Trophoblast cell (in vitro differentiated cells and primary cell): ENCODE data around the gene RNU2-63P.
A peak's percentile ranks its signal among the peaks of the same experiment; 100 is the strongest.
"Not testable (repeated sequence)": the region's sequence is repeated elsewhere in the genome, so short reads cannot be mapped to it uniquely, and the experiment has no call there.

Experiments used
- DNase-seq, 2 donors: peaks; one replicate each; pipeline ENCODE4 v3.0.0-alpha.2; 2016
- H2AFZ ChIP-seq: 2 replicates; pipeline ENCODE4 v1.6.1; 2013; ENCODE audit warnings: low read length, moderate library complexity, mild to moderate bottlenecking; ENCODE audit not compliant: insufficient read depth, poor library complexity
- H2AK5ac ChIP-seq: 2 replicates; pipeline ENCODE4 v1.6.1; 2013; ENCODE audit warnings: mild to moderate bottlenecking, low read length
- H2BK120ac ChIP-seq: 2 replicates; pipeline ENCODE4 v1.6.1; 2013; ENCODE audit warnings: low read length, mild to moderate bottlenecking, moderate library complexity; ENCODE audit not compliant: insufficient read depth, poor library complexity
- H2BK12ac ChIP-seq: 2 replicates; pipeline ENCODE4 v1.6.1; 2013; ENCODE audit warnings: mild to moderate bottlenecking, low read length, moderate library complexity
- H2BK5ac ChIP-seq: 2 replicates; pipeline ENCODE4 v1.6.1; 2013; ENCODE audit warnings: low read length, low read depth, moderate library complexity, mild to moderate bottlenecking; ENCODE audit not compliant: poor library complexity
- H3K14ac ChIP-seq: 2 replicates; pipeline ENCODE4 v1.6.1; 2013; ENCODE audit warnings: mild to moderate bottlenecking, low read length
- H3K18ac ChIP-seq: 2 replicates; pipeline ENCODE4 v1.6.1; 2013; ENCODE audit warnings: mild to moderate bottlenecking, low read length
- H3K23ac ChIP-seq: 2 replicates; pipeline ENCODE4 v1.6.1; 2013; ENCODE audit warnings: low read length
- H3K27ac ChIP-seq: 2 replicates; pipeline ENCODE4 v1.5.1; 2013; ENCODE audit warnings: low read depth, mild to moderate bottlenecking, inconsistent platforms, low read length, moderate library complexity
- H3K27me3 ChIP-seq: 2 replicates; pipeline ENCODE4 v1.6.1; 2013; ENCODE audit warnings: inconsistent platforms, mild to moderate bottlenecking, low read length, moderate library complexity; ENCODE audit not compliant: insufficient read depth
- H3K36me3 ChIP-seq, 2 experiments: 1 replicate in 1 of 2; 2 replicates in 1 of 2; pipeline ENCODE4 v1.6.1; 2013; ENCODE audit warnings: low read length in 2 of 2, mild to moderate bottlenecking in 2 of 2, moderate library complexity in 1 of 2; ENCODE audit not compliant: insufficient read depth in 2 of 2, control insufficient read depth in 1 of 2
- H3K4ac ChIP-seq: 2 replicates; pipeline ENCODE4 v1.6.1; 2013; ENCODE audit warnings: low read depth, mild to moderate bottlenecking, low read length, moderate library complexity
- H3K4me1 ChIP-seq, 2 experiments: 1 replicate in 1 of 2; 2 replicates in 1 of 2; pipeline ENCODE4 v1.6.1; 2013; ENCODE audit warnings: low read length in 2 of 2, mild to moderate bottlenecking in 2 of 2, moderate library complexity in 1 of 2; ENCODE audit not compliant: insufficient read depth in 2 of 2, control insufficient read depth in 1 of 2
- H3K4me2 ChIP-seq: 2 replicates; pipeline ENCODE4 v1.6.1; 2013; ENCODE audit warnings: inconsistent platforms, mild to moderate bottlenecking, low read length, moderate library complexity
- H3K4me3 ChIP-seq: 2 replicates; pipeline ENCODE4 v1.5.1; 2013; ENCODE audit warnings: mild to moderate bottlenecking, low read depth, low read length, inconsistent platforms
- H3K79me1 ChIP-seq: one replicate; pipeline ENCODE4 v1.6.1; 2013; ENCODE audit warnings: low read length
- H3K79me2 ChIP-seq: 2 replicates; pipeline ENCODE4 v1.6.1; 2013; ENCODE audit warnings: low read length, mild to moderate bottlenecking; ENCODE audit not compliant: control insufficient read depth, insufficient read depth, poor library complexity
- H3K9ac ChIP-seq: 2 replicates; pipeline ENCODE4 v1.6.1; 2013; ENCODE audit warnings: mild to moderate bottlenecking, low read length
- H3K9me3 ChIP-seq: 2 replicates; pipeline ENCODE4 v1.6.1; 2013; ENCODE audit warnings: low read depth, mild to moderate bottlenecking, control low read depth, inconsistent platforms, low read length; ENCODE audit not compliant: insufficient read depth
- H4K12ac ChIP-seq: 2 replicates; pipeline ENCODE4 v1.6.1; 2013; ENCODE audit warnings: low read depth, mild to moderate bottlenecking, low read length, moderate library complexity
- H4K8ac ChIP-seq: 2 replicates; pipeline ENCODE4 v1.6.1; 2013; ENCODE audit warnings: low read depth, mild to moderate bottlenecking, low read length, moderate library complexity
- H4K91ac ChIP-seq: one replicate; pipeline ENCODE4 v1.6.1; 2013; ENCODE audit warnings: low read depth, mild to moderate bottlenecking, low read length, moderate library complexity
- WGBS: extraction: QIAGEN DNeasy Blood & Tissue Kit; methylation state at CpG from one replicate; pipeline ENCODE4 v1.1.7; 2013; ENCODE audit warnings: missing lambda C conversion rate; ENCODE audit not compliant: insufficient read length, insufficient coverage; ENCODE audit errors: extremely low coverage; 5-methylcytosine and 5-hydroxymethylcytosine counted together

Gene RNU2-63P

GRCh38 chr2:88003074-88003755 is 13.1 kb downstream of the RNU2-63P start:
- Histone ChIP-seq H3K9ac (no peak overlapping the region), H3K23ac (no peak overlapping the region), H2AFZ (peak overlapping the region; percentile 23), H3K27me3 (no peaks in the 10 kb centered on the region), H4K91ac (no peak overlapping the region), H3K27ac (no peak overlapping the region), H3K4me2 (peak overlapping the region; percentile 14), H3K14ac (peak overlapping the region; percentile 83), H2BK12ac (peak overlapping the region; percentile 79), H3K4me1 (peaks cover 0 to 2% of the 10 kb centered on the region in 2 experiments), H4K12ac (no peak overlapping the region), H2BK5ac (no peak overlapping the region), H3K36me3 (no peaks in the 10 kb centered on the region), H4K8ac (peak overlapping the region; percentile 57), H3K79me1 (no peaks in the 10 kb centered on the region), H3K4ac (no peak overlapping the region), H3K4me3 (no peak overlapping the region), H3K18ac (no peak overlapping the region), H3K79me2 (no peaks in the 10 kb centered on the region), H3K9me3 (no peaks in the 10 kb centered on the region), H2AK5ac (no peak overlapping the region), H2BK120ac (peak overlapping the region; percentile 17)
- no CpG with 5 or more reads among the region's 34 CpGs for WGBS
- DNase-seq: no peak

- Histone ChIP-seq H3K23ac (no peak overlapping the region), H3K9me3 (no peaks in the 10 kb centered on the region), H3K4me2 (no peak overlapping the region), H3K27ac (no peak overlapping the region), H2AFZ (no peak overlapping the region), H2BK12ac (no peak overlapping the region), H4K12ac (no peak overlapping the region), H3K4me1 (peaks cover 0 to 2% of the 10 kb centered on the region in 2 experiments), H3K27me3 (no peaks in the 10 kb centered on the region), H3K4me3 (no peak overlapping the region), H2AK5ac (no peak overlapping the region), H2BK120ac (no peak overlapping the region), H3K36me3 (no peaks in the 10 kb centered on the region), H4K91ac (no peak overlapping the region), H4K8ac (no peak overlapping the region), H2BK5ac (no peak overlapping the region), H3K14ac (no peak overlapping the region), H3K79me2 (no peaks in the 10 kb centered on the region), H3K79me1 (no peaks in the 10 kb centered on the region), H3K9ac (no peak overlapping the region), H3K18ac (no peak overlapping the region), H3K4ac (no peak overlapping the region)
- 100% methylated on average over 1 of the region's 6 CpGs for WGBS
- no peak for DNase-seq
Observed at GRCh38 chr2:88002359-88002707, 14.0 kb downstream of the RNU2-63P start.

GRCh38 chr2:88000474-88000873 is 15.9 kb downstream of the RNU2-63P start:
- not testable (repeated sequence) for H3K4ac ChIP-seq, H3K14ac ChIP-seq, DNase-seq, H3K4me3 ChIP-seq, H3K27ac ChIP-seq, H4K12ac ChIP-seq, H3K23ac ChIP-seq, H3K79me2 ChIP-seq, H3K79me1 ChIP-seq, H3K27me3 ChIP-seq, H4K91ac ChIP-seq, H4K8ac ChIP-seq, H3K9me3 ChIP-seq, H2AFZ ChIP-seq, H3K4me2 ChIP-seq, H2BK12ac ChIP-seq, H3K36me3 ChIP-seq, H2BK5ac ChIP-seq, H3K4me1 ChIP-seq, H3K9ac ChIP-seq, H3K18ac ChIP-seq, H2AK5ac ChIP-seq, H2BK120ac ChIP-seq
- WGBS: no CpG with 5 or more reads among the region's 3 CpGs

GRCh38 chr2:87996570-87996969 is 19.8 kb downstream of the RNU2-63P start:
- no peak overlapping the region for H2BK120ac ChIP-seq
- no peaks in the 10 kb centered on the region for H3K36me3 ChIP-seq
- H3K4ac ChIP-seq: no peak overlapping the region
- no peak overlapping the region for H4K91ac ChIP-seq
- no peak overlapping the region for H3K9ac ChIP-seq
- no peaks in the 10 kb centered on the region for H3K27me3 ChIP-seq
- DNase-seq: no peak
- no peak overlapping the region for H2BK12ac ChIP-seq
- no peak overlapping the region for H4K8ac ChIP-seq
- H3K18ac ChIP-seq: no peak overlapping the region
- no peak overlapping the region for H3K23ac ChIP-seq
- H3K79me1 ChIP-seq: no peaks in the 10 kb centered on the region
- no peak overlapping the region for H2BK5ac ChIP-seq
- H3K27ac ChIP-seq: no peak overlapping the region
- H3K4me1 ChIP-seq: no peaks in the 10 kb centered on the region
- H3K4me3 ChIP-seq: no peak overlapping the region
- no peak overlapping the region for H4K12ac ChIP-seq
- no peak overlapping the region for H2AFZ ChIP-seq
- no peak overlapping the region for H2AK5ac ChIP-seq
- WGBS: no CpG with 5 or more reads among the region's 6 CpGs
- H3K79me2 ChIP-seq: no peaks in the 10 kb centered on the region
- no peak overlapping the region for H3K14ac ChIP-seq
- H3K4me2 ChIP-seq: no peak overlapping the region
- peaks cover 1% of the 10 kb centered on the region for H3K9me3 ChIP-seq
